Cardiac fibroblast (primary cell): ENCODE results near the gene FNDC3B.

Experiments
- DNase-seq, 2 donors: peaks; one replicate each; pipeline versions ENCODE4 v3.0.0 to v3.0.0-alpha.2; 2010; ENCODE audit warnings: low read depth in 2 of 2
- H3K4me3 ChIP-seq, 2 donors: replicated peaks in 1 of 2; 1 replicate in 1 of 2; 2 replicates in 1 of 2; pipeline ENCODE4 v1.5.1; 2011; ENCODE audit warnings: low read depth in 2 of 2, low read length in 2 of 2, mild to moderate bottlenecking in 2 of 2, moderate library complexity in 1 of 2
- CTCF ChIP-seq: IDR thresholded peaks from one replicate; pipeline ENCODE4 v1.5.1; 2011; ENCODE audit warnings: low read depth, mild to moderate bottlenecking, low read length, inconsistent platforms

Gene FNDC3B

DNA sequence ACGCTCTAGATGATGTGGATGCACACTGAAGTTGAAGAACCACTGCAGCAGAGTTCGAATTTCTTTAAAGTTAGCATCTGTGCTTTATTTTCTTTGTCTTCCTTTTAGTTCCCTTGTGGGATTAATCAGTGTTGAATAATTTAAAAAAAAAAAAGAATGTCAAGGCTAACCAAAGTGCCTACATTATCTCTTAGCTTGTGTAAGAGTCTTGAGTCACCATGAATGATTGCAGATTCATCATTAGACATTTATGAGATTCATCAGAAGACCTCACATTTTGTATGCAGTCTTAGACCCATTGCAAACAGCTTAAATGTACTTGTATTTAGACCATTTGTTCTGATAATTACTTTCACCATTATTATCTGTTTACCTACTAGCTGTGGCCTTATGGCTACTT, 182.2 kb downstream of the FNDC3B start:
- H3K4me3 ChIP-seq, result no peak overlapping the region
- peak; percentile 67 to 89 for DNase-seq
- TF ChIP-seq CTCF, result no peak

- H3K4me3 ChIP-seq, result no peak overlapping the region
- TF ChIP-seq CTCF, result no peak
- no peak for DNase-seq
These were observed 183.2 kb downstream of the FNDC3B start for GRCh38 chr3:172222478-172223071.

- DNase-seq, result no peak
- TF ChIP-seq CTCF, result no peak
- no peak overlapping the region for H3K4me3 ChIP-seq
These were observed 184.5 kb downstream of the FNDC3B start for GRCh38 chr3:172223870-172224269.

- no peak for DNase-seq
- no peak overlapping the region for H3K4me3 ChIP-seq
- no peak for TF ChIP-seq CTCF
These were observed 185.3 kb downstream of the FNDC3B start for GRCh38 chr3:172224560-172225214.

DNA sequence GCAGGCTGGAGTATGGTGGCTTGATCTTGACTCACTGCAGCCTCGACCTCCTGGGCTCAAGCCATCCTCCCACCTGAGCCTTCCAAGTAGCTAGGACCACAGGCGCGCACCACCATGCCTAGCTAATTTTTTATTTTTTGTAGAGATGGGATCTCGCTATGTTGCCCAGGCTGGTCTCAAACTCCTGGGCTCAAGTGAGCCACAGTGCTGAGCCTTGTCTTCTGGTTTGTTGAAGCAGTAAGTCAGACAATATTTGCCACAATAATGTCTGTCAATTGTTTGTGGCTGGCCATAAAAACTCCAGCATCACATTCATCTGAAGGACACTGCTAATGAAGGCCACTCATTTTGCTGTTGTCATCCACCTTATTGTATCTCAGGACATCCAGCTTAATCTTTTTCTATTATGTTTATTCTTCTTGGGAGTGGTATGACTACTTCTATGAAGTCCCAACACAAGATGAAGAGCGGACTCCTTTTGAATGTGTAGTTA, 185.9 kb downstream of the FNDC3B start:
- no peak overlapping the region for H3K4me3 ChIP-seq
- no peak for TF ChIP-seq CTCF
- no peak for DNase-seq

DNA sequence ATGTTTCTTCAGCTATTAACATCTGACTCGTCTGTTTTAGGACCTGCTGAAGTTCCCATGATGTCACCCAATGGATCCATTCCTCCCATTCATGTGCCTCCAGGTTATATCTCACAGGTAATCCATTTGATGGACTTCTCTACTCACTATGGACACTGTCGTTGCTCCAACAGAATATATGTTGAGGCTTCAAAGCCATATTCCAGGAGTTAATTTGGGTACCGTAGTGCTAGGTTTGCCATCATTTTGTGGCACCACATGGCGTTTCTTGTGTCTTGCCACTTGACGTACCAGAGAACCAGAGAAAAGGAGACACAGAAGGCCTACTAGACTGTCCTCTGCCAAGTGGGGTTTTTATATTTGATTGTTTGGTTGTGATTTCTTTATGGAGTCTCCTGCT, 187.5 kb downstream of the FNDC3B start:
- DNase-seq, result no peak
- no peak overlapping the region for H3K4me3 ChIP-seq
- TF ChIP-seq CTCF, result no peak
